ENCODE data around the gene FGGY.

GRCh38 chr1:59504276-59504675 is 207.4 kb downstream of the FGGY start:
- TF ChIP-seq CTCF (IDR thresholded peaks at IDR 0.05) (no peak), EP300 (IDR thresholded peaks at IDR 0.05) (no peak)
